PC-9 (cell line): ENCODE results near the gene AHI1.

Experiments used
- CTCF ChIP-seq: fragments of 200-600 bp; sonication (generic); conservative IDR thresholded peaks from 2 replicates; pipeline ENCODE4 v1.6.1; 2017; ENCODE audit warnings: mixed run types, antibody characterized with exemption, mild to moderate bottlenecking, moderate library complexity
- EZH2 ChIP-seq: fragments of 200-600 bp; sonication (generic); IDR thresholded peaks from 2 replicates; pipeline ENCODE4 v1.8.0; 2017; ENCODE audit warnings: antibody characterized with exemption, low read depth

- no peak for TF ChIP-seq EZH2
- no peak for TF ChIP-seq CTCF
These were observed 32.2 kb downstream of the AHI1 start for GRCh38 chr6:135465307-135465706.
